ENCODE results near the gene GMDS. TPM values are rescaled to one million over a fixed set of nuclear protein-coding genes. Genes with fewer than 3 reads are reported as not detected.

The GMDS gene
- total RNA-seq, 1 experiment from 2014 or later: 7.9 TPM

- Histone ChIP-seq H3K27me3 (replicated peaks) (no peaks in the 10 kb centered on the region), H3K4me1 (replicated peaks) (peaks cover 36% of the 10 kb centered on the region), H3K27ac (no peak overlapping the region), H3K4me3 (no peak overlapping the region), H3K36me3 (no peaks in the 10 kb centered on the region), H3K9me3 (replicated peaks) (peaks cover 2% of the 10 kb centered on the region; the same call in 1 of the 2 replicates)
- DNase-seq (ENCODE audit: low read depth in 1 of 2, low spot score in 2 of 2): no peak
Measured at GRCh38 chr6:1825277-1825676, 420.1 kb downstream of the GMDS start.

- DNase-seq (ENCODE audit: low read depth in 1 of 2, low spot score in 2 of 2): peak; percentile 78 to 93
- Histone ChIP-seq H3K27me3 (replicated peaks) (no peaks in the 10 kb centered on the region), H3K9me3 (replicated peaks) (no peaks in the 10 kb centered on the region), H3K27ac (peak overlapping the region; percentile 79), H3K4me1 (replicated peaks) (peaks cover 50% of the 10 kb centered on the region), H3K4me3 (peak overlapping the region; percentile 14), H3K36me3 (no peaks in the 10 kb centered on the region)
Measured at GRCh38 chr6:1821513-1822183, 423.8 kb downstream of the GMDS start.

- peak overlapping the region; percentile 79 for H3K27ac ChIP-seq
Measured at GRCh38 chr6:1821164-1821512, 424.3 kb downstream of the GMDS start.

GRCh38 chr6:1820714-1821113 is 424.7 kb downstream of the GMDS start:
- Histone ChIP-seq H3K4me1 (replicated peaks) (peaks cover 47% of the 10 kb centered on the region), H3K9me3 (replicated peaks) (no peaks in the 10 kb centered on the region), H3K27me3 (replicated peaks) (no peaks in the 10 kb centered on the region), H3K36me3 (no peaks in the 10 kb centered on the region), H3K27ac (peak overlapping the region; percentile 79), H3K4me3 (no peak overlapping the region)
- peak in 1 of 2 experiments; percentile 23 for DNase-seq (ENCODE audit: low read depth in 1 of 2, low spot score in 2 of 2)

More at GRCh38 chr6:1821164-1821512, 424.3 kb downstream of the GMDS start:
- Histone ChIP-seq H3K9me3 (replicated peaks) (no peaks in the 10 kb centered on the region), H3K4me1 (replicated peaks) (peaks cover 51% of the 10 kb centered on the region), H3K4me3 (peak overlapping the region; percentile 14), H3K36me3 (no peaks in the 10 kb centered on the region), H3K27me3 (replicated peaks) (no peaks in the 10 kb centered on the region)
- DNase-seq (ENCODE audit: low read depth in 1 of 2, low spot score in 2 of 2): no peak

GRCh38 chr6:1820165-1820564 is 425.2 kb downstream of the GMDS start:
- Histone ChIP-seq H3K27me3 (replicated peaks) (no peaks in the 10 kb centered on the region), H3K36me3 (no peaks in the 10 kb centered on the region), H3K9me3 (replicated peaks) (no peaks in the 10 kb centered on the region), H3K4me3 (no peak overlapping the region), H3K27ac (no peak overlapping the region), H3K4me1 (replicated peaks) (peaks cover 41% of the 10 kb centered on the region)
- DNase-seq (ENCODE audit: low read depth in 1 of 2, low spot score in 2 of 2): peak in 1 of 2 experiments; percentile 16

- Histone ChIP-seq H3K27me3 (replicated peaks) (no peaks in the 10 kb centered on the region), H3K27ac (no peak overlapping the region), H3K4me1 (replicated peaks) (peaks cover 44% of the 10 kb centered on the region), H3K4me3 (no peak overlapping the region), H3K9me3 (replicated peaks) (no peaks in the 10 kb centered on the region), H3K36me3 (no peaks in the 10 kb centered on the region)
- DNase-seq (ENCODE audit: low read depth in 1 of 2, low spot score in 2 of 2): no peak
Measured at GRCh38 chr6:1819007-1819406, 426.4 kb downstream of the GMDS start.

- peak in 1 of 2 experiments; percentile 25 for DNase-seq (ENCODE audit: low read depth in 1 of 2, low spot score in 2 of 2)
- Histone ChIP-seq H3K27me3 (replicated peaks) (no peaks in the 10 kb centered on the region), H3K4me1 (replicated peaks) (peaks cover 38% of the 10 kb centered on the region), H3K36me3 (no peaks in the 10 kb centered on the region), H3K9me3 (replicated peaks) (no peaks in the 10 kb centered on the region), H3K27ac (no peak overlapping the region), H3K4me3 (no peak overlapping the region)
Measured at GRCh38 chr6:1817033-1817761, 428.2 kb downstream of the GMDS start.

- no peak for DNase-seq (ENCODE audit: low read depth in 1 of 2, low spot score in 2 of 2)
Measured at GRCh38 chr6:1815827-1816452, 429.5 kb downstream of the GMDS start.

GRCh38 chr6:1814279-1814678 is 431.1 kb downstream of the GMDS start:
- H3K36me3 ChIP-seq: no peaks in the 10 kb centered on the region
- H3K27me3 ChIP-seq (replicated peaks): no peaks in the 10 kb centered on the region
- peaks cover 16% of the 10 kb centered on the region for H3K4me1 ChIP-seq (replicated peaks)
- H3K4me3 ChIP-seq: no peak overlapping the region
- no peaks in the 10 kb centered on the region for H3K9me3 ChIP-seq (replicated peaks)
- DNase-seq (ENCODE audit: low read depth in 1 of 2, low spot score in 2 of 2): peak in 1 of 2 experiments; percentile 30
- H3K27ac ChIP-seq: no peak overlapping the region

More at GRCh38 chr6:1815827-1816452, 429.5 kb downstream of the GMDS start:
- H3K9me3 ChIP-seq (replicated peaks): no peaks in the 10 kb centered on the region
- H3K4me1 ChIP-seq (replicated peaks): peaks cover 28% of the 10 kb centered on the region
- H3K36me3 ChIP-seq: no peaks in the 10 kb centered on the region
- H3K27ac ChIP-seq: no peak overlapping the region
- H3K4me3 ChIP-seq: no peak overlapping the region
- H3K27me3 ChIP-seq (replicated peaks): no peaks in the 10 kb centered on the region

- Histone ChIP-seq H3K4me1 (replicated peaks) (peaks cover 15% of the 10 kb centered on the region), H3K36me3 (no peaks in the 10 kb centered on the region), H3K27me3 (replicated peaks) (no peaks in the 10 kb centered on the region), H3K4me3 (no peak overlapping the region), H3K9me3 (replicated peaks) (no peaks in the 10 kb centered on the region), H3K27ac (no peak overlapping the region)
- no peak for DNase-seq (ENCODE audit: low read depth in 1 of 2, low spot score in 2 of 2)
Measured at GRCh38 chr6:1812487-1812886, 432.9 kb downstream of the GMDS start.

GRCh38 chr6:1812034-1812433 is 433.4 kb downstream of the GMDS start:
- Histone ChIP-seq H3K27me3 (replicated peaks) (no peaks in the 10 kb centered on the region), H3K4me3 (no peak overlapping the region), H3K4me1 (replicated peaks) (peaks cover 11% of the 10 kb centered on the region), H3K27ac (no peak overlapping the region), H3K36me3 (no peaks in the 10 kb centered on the region), H3K9me3 (replicated peaks) (no peaks in the 10 kb centered on the region)
- DNase-seq (ENCODE audit: low read depth in 1 of 2, low spot score in 2 of 2): no peak

- Histone ChIP-seq H3K27ac (no peak overlapping the region), H3K4me1 (replicated peaks) (peaks cover 4% of the 10 kb centered on the region), H3K9me3 (replicated peaks) (no peaks in the 10 kb centered on the region), H3K36me3 (no peaks in the 10 kb centered on the region), H3K27me3 (replicated peaks) (no peaks in the 10 kb centered on the region), H3K4me3 (no peak overlapping the region)
- no peak for DNase-seq (ENCODE audit: low read depth in 1 of 2, low spot score in 2 of 2)
Measured at GRCh38 chr6:1810880-1811279, 434.5 kb downstream of the GMDS start.

GRCh38 chr6:1809291-1809988 is 436.0 kb downstream of the GMDS start:
- DNase-seq (ENCODE audit: low read depth in 1 of 2, low spot score in 2 of 2): no peak

More at GRCh38 chr6:1809291-1809988, 436.0 kb downstream of the GMDS start:
- no peaks in the 10 kb centered on the region for H3K27me3 ChIP-seq (replicated peaks)
- no peak overlapping the region for H3K27ac ChIP-seq
- H3K4me1 ChIP-seq (replicated peaks): peaks cover 4% of the 10 kb centered on the region
- no peaks in the 10 kb centered on the region for H3K36me3 ChIP-seq
- H3K9me3 ChIP-seq (replicated peaks): no peaks in the 10 kb centered on the region
- H3K4me3 ChIP-seq: no peak overlapping the region
